Stimulated activated CD8-positive, alpha-beta memory T cell treated with anti-CD3 and anti-CD28 coated beads, Interleukin-15, amount 100 ng/mL, for 24 hours (primary cell): Measurements from ENCODE around the gene CDKN2D.
"Not testable (repeated sequence)": the region's sequence is repeated elsewhere in the genome, so short reads cannot be mapped to it uniquely, and the experiment has no call there.

Experiments used
- DNase-seq: peaks from one replicate; pipeline ENCODE4 v3.0.0-alpha.2; 2020; ENCODE audit warnings: low read depth

The CDKN2D gene

DNA sequence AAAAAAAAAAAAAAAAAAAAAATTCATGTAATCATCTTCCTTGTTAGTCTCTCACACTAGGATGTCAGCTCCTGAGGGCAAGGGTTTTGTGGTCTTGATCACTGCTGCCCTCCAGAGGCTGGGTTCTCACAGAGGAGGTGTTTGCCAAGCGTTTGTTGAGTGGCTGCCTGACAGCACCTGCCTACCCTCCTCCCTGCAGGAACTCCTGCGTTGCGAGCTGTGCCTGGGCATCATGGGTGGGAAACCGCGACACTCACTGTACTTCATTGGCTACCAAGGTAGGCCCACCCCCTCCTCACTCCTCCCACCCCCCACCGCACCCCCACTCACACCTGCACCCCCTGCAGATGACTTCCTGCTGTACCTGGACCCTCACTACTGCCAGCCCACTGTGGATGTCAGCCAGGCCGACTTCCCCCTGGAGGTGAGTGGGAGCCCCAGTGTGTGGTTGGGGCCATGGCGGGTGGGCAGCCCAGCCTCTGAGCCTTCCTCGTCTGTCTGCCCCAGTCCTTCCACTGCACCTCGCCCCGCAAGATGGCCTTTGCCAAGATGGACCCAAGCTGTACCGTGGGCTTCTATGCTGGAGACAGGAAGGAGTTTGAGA is 17.0 kb downstream of the CDKN2D start:
- no peak for DNase-seq

DNA sequence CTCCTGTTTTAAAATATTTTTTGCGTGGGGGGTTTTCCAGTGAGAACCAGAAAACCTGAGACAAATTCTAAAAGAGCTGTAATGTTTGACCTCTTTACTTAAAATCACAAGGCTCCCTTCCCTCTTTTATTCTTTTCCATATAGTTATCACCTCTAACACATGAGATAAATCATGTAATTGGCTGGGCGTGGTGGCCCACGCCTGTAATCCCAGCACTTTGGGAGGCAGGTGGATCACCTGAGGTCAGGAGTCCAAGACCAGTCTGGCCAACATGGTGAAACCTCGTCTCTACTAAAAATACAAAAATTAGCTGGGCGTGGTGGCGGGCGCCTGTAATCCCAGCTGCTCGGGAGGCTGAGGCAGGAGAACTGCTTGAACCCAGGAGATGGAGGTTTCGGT is 17.8 kb downstream of the CDKN2D start:
- DNase-seq: not testable (repeated sequence)

DNA sequence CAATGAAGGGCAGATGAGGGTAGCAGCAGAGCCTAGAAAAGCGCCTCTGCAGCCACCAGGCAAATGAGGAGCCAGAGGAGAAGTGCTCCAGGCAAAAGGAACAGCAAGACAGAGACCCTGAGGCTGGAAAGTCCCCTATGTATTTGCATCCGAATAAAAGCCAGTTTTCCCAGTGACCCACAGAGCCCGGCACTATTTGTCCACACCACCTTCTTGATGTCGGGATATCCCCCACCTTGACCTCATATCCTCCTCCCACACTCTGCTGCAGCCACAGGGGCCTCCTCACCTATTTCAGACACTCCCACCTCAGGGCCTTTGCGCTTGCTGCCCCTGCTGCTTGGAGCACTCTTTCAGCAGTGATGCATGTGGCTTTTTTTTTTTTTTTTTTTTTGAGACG is 18.4 kb downstream of the CDKN2D start:
- DNase-seq: no peak

DNA sequence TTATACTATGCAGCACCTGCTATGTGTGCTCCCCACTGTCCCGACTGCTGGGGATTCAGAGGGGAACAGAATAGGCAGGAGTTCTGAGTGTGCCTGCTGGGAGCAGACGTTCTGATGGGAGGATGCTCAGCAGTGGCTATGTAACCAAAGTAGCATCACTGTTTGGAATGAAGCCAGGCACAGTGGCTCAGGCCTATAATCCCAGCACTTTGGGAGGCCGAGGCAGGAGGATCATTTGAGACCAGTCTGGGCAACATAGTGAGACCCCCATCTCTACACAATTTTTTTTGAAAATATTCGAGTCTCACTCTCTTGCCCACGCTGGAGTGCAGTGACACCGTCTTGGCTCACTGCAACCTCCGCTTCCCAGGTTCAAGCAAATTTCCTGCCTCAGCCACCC is 19.0 kb downstream of the CDKN2D start:
- no peak for DNase-seq

DNA sequence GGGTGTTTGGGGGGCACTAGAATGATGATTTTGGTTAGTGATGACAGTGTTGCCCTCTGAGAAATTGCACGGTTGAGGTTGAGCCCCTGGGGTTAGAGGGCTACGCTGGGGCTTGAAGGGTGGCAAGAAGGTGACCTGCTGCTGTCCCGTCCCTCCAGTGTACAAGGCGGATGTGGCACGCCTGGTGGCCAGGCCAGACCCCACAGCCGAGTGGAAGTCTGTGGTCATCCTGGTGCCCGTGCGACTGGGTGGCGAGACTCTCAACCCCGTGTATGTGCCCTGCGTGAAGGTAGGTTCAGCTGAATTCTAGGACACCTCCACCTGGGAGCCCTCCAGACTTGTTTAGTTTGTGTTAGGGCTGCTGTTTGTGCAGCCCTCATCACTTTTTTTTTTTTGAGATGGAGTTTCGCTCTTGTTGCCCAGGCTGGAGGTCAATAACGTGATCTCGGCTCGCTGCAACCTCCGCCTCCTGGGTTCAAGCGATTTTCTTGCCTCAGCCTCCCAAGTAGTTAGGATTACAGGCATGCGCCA is 20.0 kb downstream of the CDKN2D start:
- DNase-seq: no peak

DNA sequence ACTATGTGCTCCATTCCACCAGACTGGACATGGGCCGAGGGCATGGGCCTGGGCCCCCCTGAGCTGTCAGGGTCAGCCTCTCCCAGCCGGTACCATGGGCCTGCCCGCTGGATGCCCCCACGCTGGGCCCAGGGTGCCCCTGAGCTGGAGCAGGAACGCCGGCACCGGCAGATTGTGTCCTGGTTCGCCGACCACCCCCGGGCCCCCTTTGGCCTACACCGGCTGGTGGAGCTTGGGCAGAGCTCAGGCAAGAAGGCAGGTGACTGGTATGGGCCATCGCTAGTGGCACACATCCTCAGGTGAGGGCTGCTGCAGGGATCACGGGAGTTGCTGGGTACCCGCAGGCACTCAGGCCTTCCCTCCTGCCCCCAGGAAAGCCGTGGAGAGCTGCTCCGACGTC is 22.0 kb downstream of the CDKN2D start:
- no peak for DNase-seq

DNA sequence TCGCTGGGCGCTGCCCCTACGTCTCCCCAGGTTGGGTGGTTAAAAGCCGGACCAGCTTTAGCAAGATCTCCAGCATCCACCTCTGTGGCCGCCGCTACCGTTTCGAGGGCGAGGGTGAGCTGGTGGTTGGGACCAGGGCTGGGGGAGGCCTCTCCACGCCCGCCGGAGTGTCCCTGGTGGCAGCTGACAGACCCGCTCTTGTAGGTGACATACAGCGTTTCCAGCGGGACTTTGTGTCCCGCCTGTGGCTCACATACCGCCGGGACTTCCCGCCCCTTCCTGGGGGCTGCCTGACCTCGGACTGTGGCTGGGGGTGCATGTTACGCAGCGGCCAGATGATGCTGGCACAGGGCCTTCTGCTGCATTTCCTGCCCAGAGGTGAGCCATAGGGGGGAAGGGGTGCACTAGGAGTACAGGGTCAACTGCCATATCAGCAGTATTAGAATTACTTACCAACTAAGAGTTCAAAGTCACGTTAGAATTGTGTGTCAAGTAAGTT is 24.0 kb downstream of the CDKN2D start:
- no peak for DNase-seq

DNA sequence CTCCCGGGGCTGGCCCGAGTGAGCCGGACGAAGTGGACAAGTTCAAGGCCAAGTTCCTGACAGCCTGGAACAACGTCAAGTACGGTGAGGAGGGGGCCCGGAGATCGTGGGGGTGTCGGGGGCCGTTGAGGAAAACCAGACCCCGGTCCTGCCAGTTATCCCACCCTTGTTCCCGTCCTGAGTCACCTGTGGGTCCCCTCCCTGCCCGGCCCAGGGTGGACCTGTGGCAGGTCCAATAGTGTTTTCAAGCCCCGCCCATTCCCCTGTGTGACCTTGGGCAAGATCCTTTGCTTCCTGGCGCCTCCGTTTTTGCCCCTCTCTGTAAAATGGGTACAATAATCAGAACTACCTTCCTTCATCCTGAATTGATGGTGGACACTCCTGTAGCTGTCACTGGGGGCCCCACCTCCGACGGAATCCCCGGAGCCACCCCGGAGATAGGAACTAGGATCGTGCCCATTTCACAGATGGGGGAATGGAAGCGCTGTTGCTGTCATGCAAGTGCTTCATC is 24.5 kb downstream of the CDKN2D start:
- DNase-seq: no peak

DNA sequence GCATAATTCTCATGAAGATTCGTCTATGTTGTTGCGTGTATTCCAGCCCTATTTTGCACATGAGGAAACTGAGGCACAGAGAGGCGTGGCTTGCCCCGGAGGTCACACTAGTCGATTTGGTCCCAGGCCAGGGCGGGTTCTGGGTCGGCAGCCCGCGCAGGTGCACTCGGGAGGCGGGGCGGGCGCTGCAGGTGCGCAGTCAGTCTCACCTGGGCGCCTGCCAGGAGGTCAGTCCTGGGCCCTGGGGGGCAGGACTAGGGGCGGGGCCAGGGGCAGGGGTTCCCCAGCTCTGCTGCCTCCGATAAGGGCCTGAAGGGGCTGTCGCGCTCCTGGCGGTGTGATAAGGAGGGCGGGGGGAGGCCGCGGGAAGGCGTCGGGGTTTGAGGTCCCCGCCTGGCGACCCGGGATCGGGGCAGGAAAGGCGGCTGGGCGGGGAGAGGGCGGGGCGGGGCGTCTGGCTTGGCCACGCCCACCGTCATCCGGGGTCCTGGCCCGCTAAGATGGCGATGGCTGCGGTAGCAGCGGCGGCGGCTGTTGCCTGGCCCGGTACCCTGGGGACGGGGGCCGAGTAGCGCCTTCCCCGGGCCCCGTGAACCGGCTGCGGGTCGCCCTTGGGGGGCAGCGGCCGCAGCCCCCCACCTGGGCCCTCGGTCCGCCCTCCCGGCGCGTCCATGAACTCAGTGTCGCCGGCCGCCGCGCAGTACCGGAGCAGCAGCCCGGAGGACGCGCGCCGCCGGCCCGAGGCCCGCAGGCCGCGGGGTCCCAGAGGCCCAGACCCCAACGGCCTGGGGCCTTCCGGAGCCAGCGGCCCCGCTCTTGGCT is 25.1 kb downstream of the CDKN2D start, which contains the start of gene ATG4D:
ATG4D (plus strand) TSS at position 485 of the 822 bp plus-strand sequence; CDS start at position 672, 187 bp downstream.
- DNase-seq: peak; percentile 77

DNA sequence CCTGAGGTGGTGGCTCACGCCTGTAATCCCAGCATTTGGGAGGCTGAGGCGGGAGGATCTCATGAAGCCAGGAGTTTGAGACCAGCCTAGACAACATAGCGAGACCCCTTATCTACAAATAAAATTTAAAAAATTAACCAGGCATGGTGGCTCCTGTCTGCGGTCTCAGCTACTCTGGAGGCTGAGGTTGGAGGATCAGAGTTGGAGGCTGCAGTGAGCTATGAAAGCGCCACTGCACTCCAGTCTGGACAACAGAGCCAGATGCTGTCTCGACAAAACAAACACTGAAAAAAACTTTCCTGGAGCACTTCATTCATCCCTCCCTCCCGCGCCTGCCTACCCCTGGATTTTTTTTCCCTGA is 25.7 kb downstream of the CDKN2D start:
- DNase-seq: no peak

DNA sequence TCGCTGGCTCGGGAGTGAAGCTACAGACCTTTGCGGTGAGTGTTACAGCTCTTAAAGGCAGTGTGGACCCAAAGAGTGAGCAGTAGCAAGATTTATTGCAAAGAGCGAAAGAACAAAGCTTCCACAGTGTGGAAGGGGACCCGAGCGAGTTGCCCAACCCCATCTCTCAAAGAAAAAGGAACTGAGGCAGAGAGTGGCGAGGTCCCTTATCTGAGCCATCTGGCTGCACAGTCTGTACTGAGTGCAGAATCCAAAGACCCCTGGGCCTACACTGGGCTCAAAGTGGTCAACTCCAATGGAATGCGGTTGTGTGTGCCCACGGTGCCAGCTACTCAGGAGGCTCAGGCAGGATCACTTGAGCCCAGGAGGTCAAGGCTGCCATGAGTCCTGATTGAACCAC is 29.8 kb downstream of the CDKN2D start:
- DNase-seq: not testable (repeated sequence)

DNA sequence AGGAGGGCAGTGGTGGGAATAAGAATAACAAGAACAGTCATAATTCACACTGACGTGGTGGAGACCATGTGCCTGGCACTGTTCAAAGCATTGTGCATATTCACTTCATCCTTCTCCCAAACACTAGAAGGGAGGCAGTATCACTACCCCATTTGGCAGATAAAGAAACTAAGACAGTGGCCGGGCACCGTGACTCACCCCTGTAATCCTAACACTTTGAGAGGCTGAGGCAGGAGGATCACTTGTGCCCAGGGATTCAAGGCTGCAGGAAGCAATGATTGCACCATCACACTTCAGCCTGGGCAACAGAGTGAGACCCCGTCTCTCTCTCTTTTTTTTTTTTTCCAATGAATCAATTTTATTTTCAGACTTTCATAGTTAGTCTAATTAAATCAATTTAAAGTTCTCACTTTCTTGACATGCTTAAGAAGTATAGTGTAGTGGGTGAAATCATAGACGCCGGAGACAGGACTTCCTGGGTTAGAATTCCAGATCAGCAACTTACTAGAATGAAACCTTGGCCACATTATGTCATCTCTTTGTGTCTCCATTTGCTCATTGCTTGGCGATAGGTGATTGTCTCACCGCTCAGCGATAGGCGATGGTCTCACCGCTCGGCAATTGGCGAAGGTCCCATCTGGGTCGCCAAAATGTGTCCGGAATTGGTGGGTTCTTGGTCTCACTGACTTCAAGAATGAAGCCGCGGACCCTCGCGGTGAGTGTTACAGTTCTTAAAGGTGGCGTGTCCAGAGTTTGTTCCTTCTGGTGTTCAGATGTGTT is 30.4 kb downstream of the CDKN2D start:
- no peak for DNase-seq

DNA sequence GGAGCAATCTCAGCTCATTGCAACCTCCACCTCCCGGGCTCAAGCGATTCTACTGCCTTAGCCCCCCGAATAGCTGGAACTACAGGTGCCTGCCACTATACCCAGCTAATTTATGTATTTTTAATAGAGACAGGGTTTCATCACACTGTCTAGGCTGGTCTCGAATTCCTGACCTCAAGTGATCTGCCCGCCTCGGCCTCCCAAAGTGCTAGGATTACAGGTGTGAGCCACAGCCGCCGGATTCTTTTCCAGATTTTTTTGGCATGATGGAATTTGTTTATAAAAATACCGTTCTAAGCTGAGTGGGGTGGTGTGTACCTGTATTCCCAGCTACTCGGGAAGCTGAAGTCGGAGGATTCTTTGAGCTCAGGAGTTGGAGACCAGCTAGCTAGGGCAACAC is 31.1 kb downstream of the CDKN2D start:
- DNase-seq: no peak

DNA sequence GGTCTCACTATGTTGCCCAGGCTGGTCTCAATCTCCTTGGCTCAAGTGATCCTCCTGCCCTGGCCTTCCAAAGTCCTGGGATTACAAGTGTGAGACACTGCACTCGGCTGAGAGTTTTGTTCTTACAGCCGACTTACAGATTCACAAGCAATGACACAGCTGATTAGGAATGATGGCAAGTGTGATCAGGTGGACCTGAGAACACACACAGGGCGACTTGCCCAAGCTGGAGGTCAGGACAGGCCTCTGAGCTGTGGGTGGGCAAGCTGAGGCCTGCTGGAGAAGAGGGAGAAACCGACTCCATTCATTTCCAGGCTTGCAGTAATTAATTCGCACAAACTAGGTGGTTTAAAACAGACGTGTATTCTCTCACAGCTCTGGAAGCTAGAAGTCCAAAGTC is 33.2 kb downstream of the CDKN2D start:
- no peak for DNase-seq

DNA sequence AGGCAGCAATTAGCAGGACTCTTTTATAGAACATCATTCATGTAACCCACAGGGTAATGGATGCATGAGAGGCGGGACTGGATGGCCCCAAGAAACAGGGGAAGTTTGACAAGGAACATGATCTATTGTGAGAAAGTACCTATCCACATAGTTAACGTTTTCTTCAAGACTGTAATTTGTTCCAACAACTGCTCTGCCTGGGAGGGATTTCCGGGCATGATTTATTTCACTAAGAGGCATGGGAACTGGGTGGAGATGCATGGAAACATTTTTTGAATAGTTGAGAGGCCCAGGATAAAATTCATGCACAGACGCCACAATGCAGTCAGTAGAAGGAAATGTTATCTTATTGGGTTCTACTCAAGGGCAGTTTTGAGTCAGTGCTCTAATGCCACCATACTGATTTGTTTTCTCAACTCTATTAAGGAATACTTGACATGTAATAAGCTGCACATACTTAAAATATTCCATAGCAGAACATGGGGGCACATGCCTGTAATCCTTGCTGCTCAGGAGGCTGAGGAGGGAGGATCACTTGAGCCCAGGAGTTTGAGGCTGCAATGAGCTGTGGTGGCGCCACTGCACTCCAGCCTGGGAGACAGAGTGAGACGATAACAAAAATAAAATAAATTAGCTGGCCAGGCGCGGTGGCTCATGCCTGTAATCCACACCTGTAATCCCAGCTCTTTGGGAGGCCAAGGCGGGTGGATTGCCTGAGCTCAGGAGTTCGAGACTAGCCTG is 35.0 kb downstream of the CDKN2D start:
- no peak for DNase-seq

DNA sequence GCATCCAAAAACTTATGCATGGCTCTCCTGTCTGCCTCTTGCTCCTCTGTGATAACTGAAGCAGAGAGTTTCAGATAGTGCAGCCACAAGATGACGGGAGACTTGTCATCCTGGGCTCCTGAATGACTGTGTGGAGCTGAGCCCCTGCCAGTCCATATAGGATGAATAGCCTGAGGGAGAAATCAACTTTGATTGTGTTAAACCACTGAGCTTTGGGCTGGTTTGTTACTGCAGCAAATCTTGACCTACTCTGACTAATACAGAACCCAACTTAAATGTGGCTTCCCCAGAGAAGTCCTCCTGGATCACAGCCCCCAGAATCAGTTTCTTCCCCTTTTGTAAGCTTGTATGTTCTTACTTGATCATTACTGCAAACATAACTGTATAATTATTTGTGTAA is 36.3 kb downstream of the CDKN2D start:
- DNase-seq: no peak

DNA sequence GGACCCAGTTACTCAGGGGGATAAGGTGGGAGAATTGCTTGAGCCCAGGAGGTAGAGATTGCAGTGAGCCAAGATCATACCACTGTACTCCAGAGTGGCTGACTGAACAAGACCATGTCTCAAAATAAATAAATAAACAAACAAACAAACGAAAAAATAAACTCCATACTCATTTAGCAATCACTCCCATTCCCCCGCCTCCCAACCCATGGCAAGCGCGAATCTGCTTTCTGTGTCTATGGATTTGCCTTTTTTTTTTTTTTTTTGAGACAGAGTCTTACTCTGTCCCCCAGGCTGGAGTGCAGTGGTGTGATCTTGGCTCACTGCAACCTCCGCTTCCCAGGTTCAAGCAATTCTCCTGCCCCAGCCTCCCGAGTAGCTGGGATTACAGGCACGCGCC is 41.9 kb downstream of the CDKN2D start:
- not testable (repeated sequence) for DNase-seq

DNA sequence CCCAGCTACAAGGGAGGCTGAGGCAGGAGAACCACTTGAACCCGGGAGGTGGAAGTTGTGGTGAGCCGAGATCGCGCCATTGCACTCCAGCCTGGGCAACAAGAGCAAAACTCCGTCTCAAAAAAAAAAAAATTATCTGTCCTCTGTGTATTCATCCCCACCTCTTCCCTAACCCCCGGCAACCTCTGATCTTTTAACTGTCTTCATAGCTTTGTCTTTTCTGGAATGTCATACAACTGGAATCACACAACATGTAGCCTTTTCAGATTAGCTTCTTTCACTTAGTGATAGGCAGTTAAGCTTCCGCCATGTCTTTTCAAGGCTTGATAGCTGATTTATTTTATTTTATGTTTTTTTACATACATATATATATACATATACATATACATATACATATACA is 43.1 kb downstream of the CDKN2D start:
- DNase-seq: no peak

DNA sequence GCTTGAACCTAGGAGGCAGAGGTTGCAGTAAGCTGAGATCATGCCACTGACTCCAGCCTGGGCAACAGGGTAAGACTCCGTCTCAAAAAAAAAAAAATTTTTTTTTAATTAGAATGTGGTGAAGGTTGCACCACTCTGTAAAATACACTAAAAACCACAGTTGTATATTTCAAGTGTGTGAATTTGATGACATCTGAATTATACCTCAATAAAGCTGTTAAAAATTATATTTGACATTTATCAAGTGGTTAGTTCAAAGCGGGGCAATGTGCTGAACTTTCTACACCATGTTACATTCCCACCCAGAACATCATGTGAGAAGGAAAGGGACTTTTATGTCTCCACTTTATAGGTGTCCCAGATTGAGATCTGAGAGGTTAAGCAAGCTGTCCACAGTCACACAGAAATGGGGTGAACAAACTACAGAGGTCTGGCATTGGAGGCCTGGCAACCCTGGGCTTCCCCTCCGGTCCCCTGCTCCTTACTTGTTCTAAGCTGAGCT is 45.6 kb downstream of the CDKN2D start:
- no peak for DNase-seq

DNA sequence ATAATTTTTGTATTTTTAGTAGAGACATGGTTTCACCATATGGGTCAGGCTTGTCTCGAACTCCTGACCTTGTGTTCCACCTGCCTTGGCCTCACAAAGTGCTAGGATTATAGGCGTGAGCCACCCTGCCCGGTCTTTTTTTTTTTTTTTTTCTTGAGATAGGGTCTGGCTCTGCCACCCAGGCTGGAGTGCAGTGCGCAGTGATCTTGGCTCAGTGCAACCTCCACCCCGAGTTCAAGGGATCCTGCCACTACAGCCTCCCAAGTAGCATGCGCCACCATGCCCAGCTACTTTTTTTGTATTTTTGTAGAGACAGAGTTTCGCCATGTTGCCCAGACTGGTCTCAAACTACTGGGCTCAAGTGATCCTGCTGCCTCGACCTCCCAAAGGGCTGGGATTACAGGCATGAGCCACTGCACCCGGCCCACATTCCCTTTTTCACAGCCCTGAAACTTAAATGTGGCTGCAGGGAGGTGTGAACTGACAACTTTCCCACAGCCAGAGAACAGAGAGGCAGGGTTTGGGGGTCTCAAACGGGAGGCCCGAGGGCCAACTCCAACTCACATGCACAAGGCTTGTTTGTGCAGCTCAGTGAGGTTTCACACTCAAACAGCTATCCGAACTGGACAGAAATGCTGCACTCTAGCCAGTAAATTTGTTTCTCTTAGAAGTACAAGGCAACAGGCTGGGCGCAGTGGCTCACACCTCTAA is 47.2 kb downstream of the CDKN2D start:
- no peak for DNase-seq
